HepG2 (cell line): ENCODE measurements around the gene CPN1. TPM values are rescaled to one million over a fixed set of nuclear protein-coding genes. Genes with fewer than 3 reads are reported as not detected.

Experiments used
- RAD51 ChIP-seq: fragments of 450-650 bp; IDR thresholded peaks from 2 replicates; pipeline ENCODE4 v1.6.1; 2016; ENCODE audit warnings: borderline replicate concordance
- SMARCC2 ChIP-seq: fragments of 450-650 bp; IDR thresholded peaks from 2 replicates; pipeline ENCODE4 v1.6.1; 2017; ENCODE audit warnings: antibody characterized with exemption, mild to moderate bottlenecking
- SNAPC4 ChIP-seq: sonication (generic); formaldehyde crosslinking; IDR thresholded peaks from 2 replicates; pipeline ENCODE4 v1.4.0; 2020; ENCODE audit warnings: mild to moderate bottlenecking, missing genetic modification reagents
- ZFP62 ChIP-seq: sonication (generic); formaldehyde crosslinking; IDR thresholded peaks from 2 replicates; pipeline ENCODE4 v1.4.0; 2020; ENCODE audit warnings: missing genetic modification reagents
- ZNF431 ChIP-seq: sonication (generic); formaldehyde crosslinking; IDR thresholded peaks from 2 replicates; pipeline ENCODE4 v1.9.0; 2022; ENCODE audit warnings: missing genetic modification reagents, low read depth, mild to moderate bottlenecking, borderline replicate concordance
- ZNF597 ChIP-seq: sonication (generic); formaldehyde crosslinking; IDR thresholded peaks from 2 replicates; pipeline ENCODE4 v1.5.0; 2020; ENCODE audit warnings: missing genetic modification reagents
- ZNF614 ChIP-seq: IDR thresholded peaks from 2 replicates; pipeline ENCODE4 v1.6.1; 2018; ENCODE audit warnings: missing biosample characterization, missing genetic modification reagents, inconsistent platforms, borderline replicate concordance
- ZNF670 ChIP-seq: sonication (generic); formaldehyde crosslinking; IDR thresholded peaks from 2 replicates; pipeline ENCODE4 v1.8.0; 2022; ENCODE audit warnings: mild to moderate bottlenecking, missing genetic modification reagents, borderline replicate concordance
- ZNF674 ChIP-seq: sonication (generic); formaldehyde crosslinking; IDR thresholded peaks from 2 replicates; pipeline ENCODE4 v1.5.0; 2020; ENCODE audit warnings: low read depth, mild to moderate bottlenecking, missing genetic modification reagents
- ZSCAN12 ChIP-seq: sonication (generic); formaldehyde crosslinking; IDR thresholded peaks from 2 replicates; pipeline ENCODE4 v1.9.0; 2021; ENCODE audit warnings: mild to moderate bottlenecking, missing genetic modification reagents
- ZSCAN21 ChIP-seq: sonication (generic); formaldehyde crosslinking; IDR thresholded peaks from 2 replicates; pipeline ENCODE4 v1.8.0; 2022; ENCODE audit warnings: mild to moderate bottlenecking, missing genetic modification reagents, moderate library complexity, borderline replicate concordance
- polyA plus RNA-seq, 8 experiments: library from polyadenylated mRNA; depleted of rRNA in 3 of 8; stranded (reverse) in 7 of 8; unstranded in 1 of 8; fragments of >200 nt; fragmentation: Illumina TruSeq in 4 of 8; extraction: Trizol in 4 of 8; gene quantifications; 2 replicates each; pipeline versions ENCODE4 v1.2.1 to v1.2.3, GENCODE V29; 2011 to 2016; ENCODE audit warnings: low read depth in 4 of 8, missing spikeins in 1 of 8, mixed read lengths in 1 of 8; ENCODE audit not compliant: insufficient read depth in 1 of 8
- total RNA-seq, 5 experiments: library from RNA; depleted of rRNA; stranded (reverse); fragments of >200 nt; fragmentation: Illumina TruSeq; extraction: Trizol; gene quantifications; 2 replicates each; pipeline ENCODE4 v1.2.3, GENCODE V29; 2016; ENCODE audit warnings: low read depth in 1 of 5
- TF ChIP-seq, protein P1 (sequence below): sonication (generic); formaldehyde crosslinking; IDR thresholded peaks from 2 replicates; pipeline ENCODE4 v1.4.0; 2020; ENCODE audit warnings: missing genetic modification reagents, borderline replicate concordance
- TF ChIP-seq, protein P2 (sequence below): sonication (generic); formaldehyde crosslinking; IDR thresholded peaks from 2 replicates; pipeline ENCODE4 v1.9.0; 2021; ENCODE audit warnings: missing genetic modification reagents, borderline replicate concordance

Gene CPN1
- total and polyA plus RNA-seq, 2 of the 13 experiments (the other 11 are each of a cell fraction or from before 2014, with no cell fraction given): 17.3 to 35.1 TPM

- TF ChIP-seq, protein P1, sequence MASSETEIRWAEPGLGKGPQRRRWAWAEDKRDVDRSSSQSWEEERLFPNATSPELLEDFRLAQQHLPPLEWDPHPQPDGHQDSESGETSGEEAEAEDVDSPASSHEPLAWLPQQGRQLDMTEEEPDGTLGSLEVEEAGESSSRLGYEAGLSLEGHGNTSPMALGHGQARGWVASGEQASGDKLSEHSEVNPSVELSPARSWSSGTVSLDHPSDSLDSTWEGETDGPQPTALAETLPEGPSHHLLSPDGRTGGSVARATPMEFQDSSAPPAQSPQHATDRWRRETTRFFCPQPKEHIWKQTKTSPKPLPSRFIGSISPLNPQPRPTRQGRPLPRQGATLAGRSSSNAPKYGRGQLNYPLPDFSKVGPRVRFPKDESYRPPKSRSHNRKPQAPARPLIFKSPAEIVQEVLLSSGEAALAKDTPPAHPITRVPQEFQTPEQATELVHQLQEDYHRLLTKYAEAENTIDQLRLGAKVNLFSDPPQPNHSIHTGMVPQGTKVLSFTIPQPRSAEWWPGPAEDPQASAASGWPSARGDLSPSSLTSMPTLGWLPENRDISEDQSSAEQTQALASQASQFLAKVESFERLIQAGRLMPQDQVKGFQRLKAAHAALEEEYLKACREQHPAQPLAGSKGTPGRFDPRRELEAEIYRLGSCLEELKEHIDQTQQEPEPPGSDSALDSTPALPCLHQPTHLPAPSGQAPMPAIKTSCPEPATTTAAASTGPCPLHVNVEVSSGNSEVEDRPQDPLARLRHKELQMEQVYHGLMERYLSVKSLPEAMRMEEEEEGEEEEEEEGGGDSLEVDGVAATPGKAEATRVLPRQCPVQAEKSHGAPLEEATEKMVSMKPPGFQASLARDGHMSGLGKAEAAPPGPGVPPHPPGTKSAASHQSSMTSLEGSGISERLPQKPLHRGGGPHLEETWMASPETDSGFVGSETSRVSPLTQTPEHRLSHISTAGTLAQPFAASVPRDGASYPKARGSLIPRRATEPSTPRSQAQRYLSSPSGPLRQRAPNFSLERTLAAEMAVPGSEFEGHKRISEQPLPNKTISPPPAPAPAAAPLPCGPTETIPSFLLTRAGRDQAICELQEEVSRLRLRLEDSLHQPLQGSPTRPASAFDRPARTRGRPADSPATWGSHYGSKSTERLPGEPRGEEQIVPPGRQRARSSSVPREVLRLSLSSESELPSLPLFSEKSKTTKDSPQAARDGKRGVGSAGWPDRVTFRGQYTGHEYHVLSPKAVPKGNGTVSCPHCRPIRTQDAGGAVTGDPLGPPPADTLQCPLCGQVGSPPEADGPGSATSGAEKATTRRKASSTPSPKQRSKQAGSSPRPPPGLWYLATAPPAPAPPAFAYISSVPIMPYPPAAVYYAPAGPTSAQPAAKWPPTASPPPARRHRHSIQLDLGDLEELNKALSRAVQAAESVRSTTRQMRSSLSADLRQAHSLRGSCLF (CRISPR knock-in tag): no peak
- TF ChIP-seq ZNF670 (CRISPR knock-in tag) (peak; percentile 71; the same call in 1 of the 2 replicates), ZNF674 (CRISPR knock-in tag) (0 out of 2 replicates have a peak, but pooled peaks have one; percentile 30), SNAPC4 (0 out of 2 replicates have a peak, but pooled peaks have one; percentile 61), ZNF597 (CRISPR knock-in tag) (no peak), ZNF431 (peak; percentile 90; the same call in 1 of the 2 replicates), ZSCAN12 (0 out of 2 replicates have a peak, but pooled peaks have one; percentile 42), ZFP62 (CRISPR knock-in tag) (no peak), RAD51 (no peak), SMARCC2 (no peak), ZNF614 (peak; percentile 98), ZSCAN21 (CRISPR knock-in tag) (0 out of 2 replicates have a peak, but pooled peaks have one; percentile 23)
- TF ChIP-seq, protein P2, sequence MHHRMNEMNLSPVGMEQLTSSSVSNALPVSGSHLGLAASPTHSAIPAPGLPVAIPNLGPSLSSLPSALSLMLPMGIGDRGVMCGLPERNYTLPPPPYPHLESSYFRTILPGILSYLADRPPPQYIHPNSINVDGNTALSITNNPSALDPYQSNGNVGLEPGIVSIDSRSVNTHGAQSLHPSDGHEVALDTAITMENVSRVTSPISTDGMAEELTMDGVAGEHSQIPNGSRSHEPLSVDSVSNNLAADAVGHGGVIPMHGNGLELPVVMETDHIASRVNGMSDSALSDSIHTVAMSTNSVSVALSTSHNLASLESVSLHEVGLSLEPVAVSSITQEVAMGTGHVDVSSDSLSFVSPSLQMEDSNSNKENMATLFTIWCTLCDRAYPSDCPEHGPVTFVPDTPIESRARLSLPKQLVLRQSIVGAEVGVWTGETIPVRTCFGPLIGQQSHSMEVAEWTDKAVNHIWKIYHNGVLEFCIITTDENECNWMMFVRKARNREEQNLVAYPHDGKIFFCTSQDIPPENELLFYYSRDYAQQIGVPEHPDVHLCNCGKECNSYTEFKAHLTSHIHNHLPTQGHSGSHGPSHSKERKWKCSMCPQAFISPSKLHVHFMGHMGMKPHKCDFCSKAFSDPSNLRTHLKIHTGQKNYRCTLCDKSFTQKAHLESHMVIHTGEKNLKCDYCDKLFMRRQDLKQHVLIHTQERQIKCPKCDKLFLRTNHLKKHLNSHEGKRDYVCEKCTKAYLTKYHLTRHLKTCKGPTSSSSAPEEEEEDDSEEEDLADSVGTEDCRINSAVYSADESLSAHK (CRISPR knock-in tag): no peak
Measured at GRCh38 chr10:100101192-100102076, 19.8 kb upstream of the CPN1 start (continued).
